HG03520 (cell line): Measurements from ENCODE around the gene NLN.
"Not testable (repeated sequence)": the region's sequence is repeated elsewhere in the genome, so short reads cannot be mapped to it uniquely, and the experiment has no call there.

ENCODE experiments used
- ATAC-seq: cut with Tn5 transposase; IDR thresholded peaks from one replicate; pipeline ENCODE4 v1.9.1; 2021; ENCODE audit warnings: mild to moderate bottlenecking, moderate library complexity; ENCODE audit not compliant: unreplicated experiment

NLN gene

GRCh38 chr5:65828022-65828896 is 106.3 kb downstream of the NLN start:
- ATAC-seq = no peak

DNA sequence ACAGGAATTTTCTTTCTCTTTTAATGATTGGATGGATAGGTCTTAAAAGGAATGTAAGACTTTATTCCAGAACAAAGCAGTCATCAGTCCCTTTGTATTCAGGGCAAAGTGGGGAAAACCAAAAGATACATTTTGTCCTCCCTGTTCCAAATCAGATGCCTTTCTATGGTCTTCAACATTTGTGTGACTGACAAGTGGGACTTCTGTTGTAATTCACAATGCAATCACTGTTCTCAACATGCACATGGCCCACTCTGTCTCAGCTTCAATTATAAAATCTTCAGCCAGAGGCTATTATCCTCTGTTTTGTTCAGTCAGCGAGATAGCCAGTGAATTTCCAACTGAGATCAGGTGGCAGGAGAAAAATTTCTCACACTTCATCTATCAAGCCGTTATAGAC is 108.9 kb downstream of the NLN start:
- no peak for ATAC-seq

DNA sequence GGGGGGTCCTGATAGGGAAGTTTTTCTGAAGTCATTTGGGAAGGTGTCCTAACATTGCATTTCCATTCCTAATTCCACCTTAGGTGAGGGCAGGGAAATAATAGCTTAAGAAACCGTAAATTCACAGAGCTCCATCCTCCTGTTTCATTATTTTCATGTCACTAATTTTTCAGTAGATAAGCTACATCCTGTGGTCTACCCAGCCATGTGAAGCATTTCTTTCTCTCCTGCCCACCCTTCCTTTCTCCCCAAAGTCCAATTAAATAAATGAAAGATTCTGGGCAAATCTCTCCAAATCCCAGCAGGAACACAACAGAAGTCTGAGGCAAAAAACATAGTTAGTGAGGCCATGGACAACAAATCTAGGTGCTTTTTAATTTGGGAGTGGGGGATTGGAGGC is 109.3 kb downstream of the NLN start:
- no peak for ATAC-seq

DNA sequence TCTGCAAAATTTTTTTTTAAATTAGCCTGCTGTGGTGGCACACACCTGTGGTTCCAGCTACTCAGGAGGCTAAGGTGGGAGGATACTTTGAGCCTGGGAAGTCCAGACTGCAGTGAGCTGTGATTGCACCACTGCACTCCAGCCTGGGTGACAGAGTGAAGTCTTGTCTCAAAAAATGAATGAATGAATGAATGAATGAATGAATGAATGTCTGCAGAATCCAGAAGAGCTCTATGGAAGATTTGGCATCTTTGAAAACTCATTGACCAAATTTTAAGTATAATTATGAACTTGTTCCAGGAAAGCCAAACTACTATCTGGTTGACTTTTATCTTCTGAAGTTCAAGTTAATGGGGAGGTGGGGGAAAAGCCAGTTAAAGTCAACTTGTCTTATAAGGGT is 110.1 kb downstream of the NLN start:
- ATAC-seq = no peak

DNA sequence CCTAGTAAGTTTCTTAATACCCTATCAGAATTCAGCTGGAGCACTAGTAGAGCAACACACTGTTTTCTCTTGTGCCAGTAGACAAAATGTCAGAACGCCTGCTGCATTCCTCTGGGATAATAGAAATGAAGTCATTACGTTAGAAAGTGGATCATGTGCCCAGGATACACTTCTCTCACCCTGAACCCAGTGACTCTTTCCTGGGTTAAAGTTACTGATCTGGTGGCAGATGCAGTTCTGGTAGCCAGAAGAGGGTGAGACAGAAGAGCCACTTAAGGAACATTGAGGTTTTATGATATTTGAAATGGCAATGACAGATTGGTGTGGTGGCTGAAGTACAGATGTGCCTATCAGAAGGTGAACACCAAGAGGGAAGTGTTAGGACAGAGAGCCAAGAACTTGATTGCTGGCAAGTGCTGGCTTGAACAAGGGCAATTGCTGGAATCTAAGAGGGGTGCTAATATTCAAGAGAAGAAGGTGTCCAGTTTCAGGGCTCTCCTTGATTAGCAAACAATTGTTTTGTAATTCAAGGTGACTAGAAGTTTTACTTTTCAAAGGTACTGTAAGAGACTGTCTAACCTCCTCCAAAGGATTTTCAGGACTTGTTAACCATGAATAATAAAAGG is 110.7 kb downstream of the NLN start:
- no peak for ATAC-seq

GRCh38 chr5:65833780-65834179 is 111.8 kb downstream of the NLN start:
- no peak for ATAC-seq

GRCh38 chr5:65834306-65834705 is 112.3 kb downstream of the NLN start:
- no peak for ATAC-seq

- no peak for ATAC-seq
These were observed 113.2 kb downstream of the NLN start for GRCh38 chr5:65835191-65835590.

DNA sequence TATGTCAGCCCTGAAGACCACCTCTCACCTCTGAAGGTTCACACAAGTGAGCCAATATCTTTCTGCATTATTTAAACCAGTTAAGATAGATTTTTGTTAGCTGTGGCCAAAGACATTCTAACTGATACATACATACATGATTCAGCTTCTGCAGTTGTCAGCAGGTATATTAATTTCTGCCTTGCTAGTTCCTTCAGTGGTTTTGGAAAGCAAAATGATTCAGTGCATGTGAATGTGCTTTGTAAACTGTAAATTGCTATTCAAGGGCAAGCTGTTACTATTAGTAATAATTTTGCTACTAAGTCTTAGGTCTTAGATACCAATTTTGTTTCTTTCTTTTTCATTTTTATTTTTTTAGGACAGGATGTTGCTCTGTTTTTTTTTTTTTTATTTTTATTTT is 115.1 kb downstream of the NLN start:
- no peak for ATAC-seq

DNA sequence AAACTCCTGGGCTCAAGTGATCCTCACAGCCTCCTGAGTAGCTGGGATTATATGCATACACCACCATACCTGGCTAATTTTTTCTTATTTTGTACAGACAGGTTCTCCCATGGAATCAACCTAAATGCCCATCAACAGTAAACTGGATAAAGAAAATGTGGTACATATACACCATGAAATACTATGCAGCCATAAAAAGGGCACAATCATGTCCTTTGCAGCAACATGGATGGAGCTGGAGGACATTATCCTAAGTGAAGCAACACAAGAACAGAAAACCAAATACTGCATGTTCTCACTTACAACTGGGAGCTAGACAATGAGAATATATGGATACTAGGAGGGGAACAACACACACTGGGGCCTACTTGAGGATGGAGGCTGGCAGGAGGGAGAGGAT is 117.2 kb downstream of the NLN start:
- not testable (repeated sequence) for ATAC-seq

GRCh38 chr5:65840071-65840470 is 118.1 kb downstream of the NLN start:
- ATAC-seq = no peak

DNA sequence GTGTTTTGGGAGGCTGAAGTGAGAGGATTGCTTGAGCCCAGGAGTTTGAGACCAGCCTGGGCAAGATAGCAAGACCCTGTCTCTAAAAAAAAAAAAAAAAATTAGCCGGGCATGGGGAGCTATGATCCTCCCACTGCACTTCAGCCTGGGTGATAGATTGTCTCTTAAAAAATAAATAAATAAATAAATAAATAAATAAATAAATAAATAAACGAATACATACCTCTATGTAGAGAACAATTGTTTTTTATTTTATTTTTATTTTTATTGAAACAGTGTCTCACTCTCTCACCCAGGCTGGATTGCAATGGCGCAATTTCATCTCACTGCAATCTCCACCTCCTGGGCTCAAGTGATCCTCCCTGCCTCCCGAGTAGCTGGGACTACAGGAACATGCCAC is 122.8 kb downstream of the NLN start:
- ATAC-seq = not testable (repeated sequence)

GRCh38 chr5:65846101-65846500 is 124.1 kb downstream of the NLN start:
- no peak for ATAC-seq

- ATAC-seq = not testable (repeated sequence)
These were observed 125.0 kb downstream of the NLN start for GRCh38 chr5:65847019-65847418.

DNA sequence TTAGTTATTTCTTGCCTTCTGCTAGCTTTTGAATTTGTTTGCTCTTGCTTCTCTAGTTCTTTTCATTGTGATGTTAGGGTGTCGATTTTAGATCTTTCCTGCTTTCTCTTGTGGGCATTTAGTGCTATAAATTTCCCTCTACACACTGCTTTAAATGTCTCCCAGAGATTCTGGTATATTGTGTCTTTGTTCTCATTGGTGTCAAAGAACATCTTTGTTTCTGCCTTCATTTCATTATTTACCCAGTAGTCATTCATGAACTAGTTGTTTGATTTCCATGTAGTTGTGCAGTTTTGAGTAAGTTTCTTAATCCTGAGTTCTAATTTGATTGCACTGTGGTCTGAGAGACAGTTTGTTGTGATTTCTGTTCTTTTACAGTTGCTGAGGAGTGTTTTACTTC is 127.9 kb downstream of the NLN start:
- ATAC-seq = not testable (repeated sequence)

GRCh38 chr5:65854925-65855324 is 132.9 kb downstream of the NLN start:
- no peak for ATAC-seq

DNA sequence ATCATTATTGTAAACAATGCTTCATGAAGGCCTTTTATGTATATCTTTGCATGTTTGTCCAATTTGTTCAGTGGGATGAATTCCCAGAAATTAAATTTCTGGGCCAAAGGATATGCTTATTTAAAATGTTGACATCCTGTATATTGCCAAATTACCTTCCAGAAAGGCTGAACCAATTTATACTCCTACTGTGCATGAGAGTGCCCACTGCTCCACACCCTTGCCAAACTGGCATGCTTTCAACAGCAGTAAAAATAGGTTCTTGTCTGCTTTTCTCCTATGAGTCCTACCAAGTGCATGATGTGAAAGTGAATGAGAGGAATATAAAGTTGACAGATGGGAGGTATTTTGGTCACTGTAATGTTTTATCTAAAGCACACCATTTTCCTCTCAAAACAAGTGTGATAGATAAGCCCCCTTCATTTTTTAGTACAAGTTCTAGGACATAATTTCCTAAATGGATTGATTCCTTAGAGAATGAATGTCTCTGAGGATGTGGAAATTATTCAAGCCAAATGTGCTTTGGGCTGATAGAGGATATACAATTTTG is 133.8 kb downstream of the NLN start:
- no peak for ATAC-seq

- ATAC-seq = no peak
These were observed 134.5 kb downstream of the NLN start for GRCh38 chr5:65856520-65856919.

DNA sequence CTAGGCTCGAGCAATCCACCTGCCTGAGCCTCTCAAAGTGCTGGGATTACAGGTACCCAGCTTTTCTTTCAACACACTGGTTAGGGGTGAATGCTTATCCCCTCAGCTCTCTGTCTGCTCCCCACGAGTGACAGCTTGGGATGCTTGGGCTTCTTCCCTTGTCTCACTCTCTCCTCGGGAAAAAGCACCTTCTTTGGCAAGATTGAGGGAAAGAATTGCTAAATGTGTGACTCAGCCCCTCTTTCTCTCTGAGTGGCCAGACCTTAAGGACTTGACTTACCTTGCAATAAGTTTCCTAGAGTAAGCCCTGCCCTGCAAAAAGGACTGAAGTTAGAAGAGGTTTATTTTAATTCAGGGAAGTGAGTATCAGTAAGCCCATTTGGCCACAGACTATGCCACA is 136.3 kb downstream of the NLN start:
- ATAC-seq = no peak

DNA sequence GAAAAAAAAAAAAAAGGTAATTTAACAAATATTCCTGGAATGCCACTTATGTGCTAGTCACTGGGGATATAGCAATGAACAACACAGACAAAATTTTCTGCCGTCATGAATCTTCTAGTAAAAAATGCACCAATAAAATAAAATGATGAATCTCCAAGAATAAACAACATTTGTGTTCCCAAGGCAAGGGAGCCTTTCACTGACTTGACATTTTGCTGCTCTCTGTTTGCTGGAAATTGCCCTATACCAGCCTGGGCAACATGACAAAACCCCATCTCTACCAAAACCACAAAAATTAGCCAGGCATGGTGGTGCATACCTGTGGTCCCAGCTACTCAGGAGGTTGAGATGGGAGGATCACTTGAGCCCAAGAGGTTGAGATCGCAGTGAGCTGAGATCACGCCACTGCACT is 139.8 kb downstream of the NLN start:
- no peak for ATAC-seq

GRCh38 chr5:65862384-65862783 is 140.4 kb downstream of the NLN start:
- ATAC-seq = no peak

- no peak for ATAC-seq
These were observed 141.7 kb downstream of the NLN start for GRCh38 chr5:65863747-65864146.
